ENCODE results near the gene HOXC12.

Gene HOXC12

GRCh38 chr12:53953831-53954693 lies 641 bp upstream of the HOXC12 start:
- TF ChIP-seq CTCF (conservative IDR thresholded peaks at IDR 0.05; ENCODE audit: control insufficient read depth, insufficient read depth, low read depth, low read length), result no peak
- no peak for DNase-seq (ENCODE audit: low read depth)
- no peak overlapping the region for H3K4me3 ChIP-seq (ENCODE audit: control insufficient read depth, low read depth, low read length)

GRCh38 chr12:53955036-53955775 lies 503 bp downstream of the HOXC12 start:
- no peak for DNase-seq (ENCODE audit: low read depth)
- TF ChIP-seq CTCF (conservative IDR thresholded peaks at IDR 0.05; ENCODE audit: control insufficient read depth, insufficient read depth, low read depth, low read length), result no peak
- no peak overlapping the region for H3K4me3 ChIP-seq (ENCODE audit: control insufficient read depth, low read depth, low read length)

GRCh38 chr12:53955776-53956250 lies 1.1 kb downstream of the HOXC12 start:
- H3K4me3 ChIP-seq (ENCODE audit: control insufficient read depth, low read depth, low read length), result no peak overlapping the region
- DNase-seq (ENCODE audit: low read depth), result no peak
- TF ChIP-seq CTCF (conservative IDR thresholded peaks at IDR 0.05; ENCODE audit: control insufficient read depth, insufficient read depth, low read depth, low read length), result no peak

GRCh38 chr12:53956251-53956887 lies 1.7 kb downstream of the HOXC12 start:
- H3K4me3 ChIP-seq (ENCODE audit: control insufficient read depth, low read depth, low read length), result no peak overlapping the region
- no peak for TF ChIP-seq CTCF (conservative IDR thresholded peaks at IDR 0.05; ENCODE audit: control insufficient read depth, insufficient read depth, low read depth, low read length)
- no peak for DNase-seq (ENCODE audit: low read depth)

GRCh38 chr12:53956914-53957536 lies 2.3 kb downstream of the HOXC12 start:
- DNase-seq (ENCODE audit: low read depth), result no peak
- TF ChIP-seq CTCF (conservative IDR thresholded peaks at IDR 0.05; ENCODE audit: control insufficient read depth, insufficient read depth, low read depth, low read length), result no peak
- no peak overlapping the region for H3K4me3 ChIP-seq (ENCODE audit: control insufficient read depth, low read depth, low read length)

- TF ChIP-seq CTCF (conservative IDR thresholded peaks at IDR 0.05; ENCODE audit: control insufficient read depth, insufficient read depth, low read depth, low read length), result no peak
- no peak for DNase-seq (ENCODE audit: low read depth)
Observed at GRCh38 chr12:53958128-53958527, 3.4 kb downstream of the HOXC12 start.

More at GRCh38 chr12:53958128-53958527, 3.4 kb downstream of the HOXC12 start:
- no peak overlapping the region for H3K4me3 ChIP-seq (ENCODE audit: control insufficient read depth, low read depth, low read length)

Measured in fibroblast of mammary gland (primary cell).